AG09319 (cell line): ENCODE data around the gene HYCC2.

Experiments
- DNase-seq: peaks from one replicate; pipeline ENCODE4 v3.0.0-alpha.2; 2010; ENCODE audit warnings: low read depth; ENCODE audit errors: extremely low read depth
- CTCF ChIP-seq: IDR thresholded peaks from 2 replicates; pipeline ENCODE4 v1.5.1; 2011; ENCODE audit warnings: low read depth, mild to moderate bottlenecking, inconsistent platforms, low read length, moderate library complexity

Gene HYCC2

GRCh38 chr2:201105759-201106158 lies 34.3 kb upstream of the HYCC2 start:
- DNase-seq = no peak
- no peak for TF ChIP-seq CTCF

- no peak for DNase-seq
- no peak for TF ChIP-seq CTCF
Measured at GRCh38 chr2:201100497-201100896, 29.0 kb upstream of the HYCC2 start.

- DNase-seq = no peak
- TF ChIP-seq CTCF = no peak
Measured at GRCh38 chr2:201093573-201093972, 22.1 kb upstream of the HYCC2 start.

GRCh38 chr2:201090574-201090973 lies 19.1 kb upstream of the HYCC2 start:
- no peak for DNase-seq
- no peak for TF ChIP-seq CTCF

GRCh38 chr2:201084863-201085262 lies 13.4 kb upstream of the HYCC2 start:
- no peak for DNase-seq
- no peak for TF ChIP-seq CTCF

GRCh38 chr2:201074996-201075395 lies 3.5 kb upstream of the HYCC2 start:
- TF ChIP-seq CTCF = no peak
- no peak for DNase-seq

GRCh38 chr2:201073071-201073470 lies 1.6 kb upstream of the HYCC2 start:
- no peak for DNase-seq
- no peak for TF ChIP-seq CTCF
